WTC11 (cell line): ENCODE data around the gene SIRPD.

Source experiments
- ATF2 ChIP-seq: sonication (generic); formaldehyde crosslinking; IDR thresholded peaks from 2 replicates; pipeline ENCODE4 v1.8.1; 2022; ENCODE audit warnings: low read depth, missing genetic modification reagents, borderline replicate concordance
- ATF3 ChIP-seq: sonication (generic); formaldehyde crosslinking; conservative IDR thresholded peaks from 2 replicates; pipeline ENCODE4 v1.8.1; 2022; ENCODE audit warnings: mild to moderate bottlenecking, missing genetic modification reagents
- CTCF ChIP-seq: fragments of 200-600 bp; IDR thresholded peaks from 2 replicates; pipeline ENCODE4 v1.8.0; 2022; ENCODE audit warnings: antibody characterized with exemption
- GABPB1 ChIP-seq: sonication (generic); formaldehyde crosslinking; IDR thresholded peaks from 2 replicates; pipeline ENCODE4 v1.8.1; 2023; ENCODE audit warnings: mild to moderate bottlenecking, missing genetic modification reagents
- MAX ChIP-seq: sonication (generic); formaldehyde crosslinking; IDR thresholded peaks from 2 replicates; pipeline ENCODE4 v1.8.0; 2022; ENCODE audit warnings: mild to moderate bottlenecking, missing genetic modification reagents
- TCF7 ChIP-seq: sonication (generic); formaldehyde crosslinking; IDR thresholded peaks from 2 replicates; pipeline ENCODE4 v1.8.0; 2022; ENCODE audit warnings: mild to moderate bottlenecking, low read depth, missing genetic modification reagents, moderate library complexity
- TP53 ChIP-seq: sonication (generic); formaldehyde crosslinking; IDR thresholded peaks from 2 replicates; pipeline ENCODE4 v1.8.1; 2023; ENCODE audit warnings: mild to moderate bottlenecking, missing genetic modification reagents
- ZNF423 ChIP-seq: fragments of 250-450 bp; sonication (Bioruptor Pico); IDR thresholded peaks from 2 replicates; pipeline ENCODE4 v2.1.2; 2022; ENCODE audit warnings: mild to moderate bottlenecking, moderate library complexity

GRCh38 chr20:1508574-1508973 lies 48.9 kb downstream of the SIRPD start:
- TF ChIP-seq MAX (CRISPR knock-in tag): no peak
- no peak for TF ChIP-seq CTCF
- no peak for TF ChIP-seq GABPB1 (CRISPR knock-in tag)
- no peak for TF ChIP-seq TP53 (CRISPR knock-in tag)
- TF ChIP-seq ZNF423 (CRISPR knock-in tag): no peak
- no peak for TF ChIP-seq TCF7
- no peak for TF ChIP-seq ATF2 (CRISPR knock-in tag)
- no peak for TF ChIP-seq ATF3 (CRISPR knock-in tag)
